ENCODE data around the gene ACP3.
A peak's percentile ranks its signal among the peaks of the same experiment; 100 is the strongest.

The ACP3 gene

GRCh38 chr3:132341746-132342145 lies 24.5 kb downstream of the ACP3 start:
- DNase-seq, result no peak
- Mint-ChIP-seq H3K27me3 (peaks cover 17% of the 10 kb centered on the region), H3K9me3 (no peaks in the 10 kb centered on the region), H3K27ac (no peak overlapping the region), H3K36me3 (ENCODE audit: low read depth) (no peaks in the 10 kb centered on the region), H3K4me3 (no peak overlapping the region), H3K4me1 (ENCODE audit: low read depth) (peaks cover 3% of the 10 kb centered on the region)

- no peaks in the 10 kb centered on the region for H3K9me3 Mint-ChIP-seq
- H3K4me1 Mint-ChIP-seq (ENCODE audit: low read depth), result peaks cover 3% of the 10 kb centered on the region
- no peak for DNase-seq
- no peak overlapping the region for H3K4me3 Mint-ChIP-seq
- H3K27ac Mint-ChIP-seq, result no peak overlapping the region
- no peaks in the 10 kb centered on the region for H3K36me3 Mint-ChIP-seq (ENCODE audit: low read depth)
- peaks cover 17% of the 10 kb centered on the region for H3K27me3 Mint-ChIP-seq
Observed at GRCh38 chr3:132342183-132342582, 25.0 kb downstream of the ACP3 start.

GRCh38 chr3:132342610-132343009 lies 25.4 kb downstream of the ACP3 start:
- H3K9me3 Mint-ChIP-seq, result no peaks in the 10 kb centered on the region
- no peak overlapping the region for H3K27ac Mint-ChIP-seq
- peaks cover 3% of the 10 kb centered on the region for H3K4me1 Mint-ChIP-seq (ENCODE audit: low read depth)
- no peak overlapping the region for H3K4me3 Mint-ChIP-seq
- no peaks in the 10 kb centered on the region for H3K36me3 Mint-ChIP-seq (ENCODE audit: low read depth)
- H3K27me3 Mint-ChIP-seq, result peaks cover 17% of the 10 kb centered on the region
- DNase-seq, result no peak

GRCh38 chr3:132343018-132343612 lies 25.9 kb downstream of the ACP3 start:
- H3K9me3 Mint-ChIP-seq, result no peaks in the 10 kb centered on the region
- H3K36me3 Mint-ChIP-seq (ENCODE audit: low read depth), result no peaks in the 10 kb centered on the region
- DNase-seq, result no peak
- no peak overlapping the region for H3K4me3 Mint-ChIP-seq
- H3K27ac Mint-ChIP-seq, result no peak overlapping the region
- H3K4me1 Mint-ChIP-seq (ENCODE audit: low read depth), result peaks cover 3% of the 10 kb centered on the region
- peaks cover 17% of the 10 kb centered on the region for H3K27me3 Mint-ChIP-seq

- Mint-ChIP-seq H3K4me3 (no peak overlapping the region), H3K27ac (no peak overlapping the region), H3K36me3 (ENCODE audit: low read depth) (no peaks in the 10 kb centered on the region), H3K4me1 (ENCODE audit: low read depth) (peaks cover 3% of the 10 kb centered on the region), H3K9me3 (no peaks in the 10 kb centered on the region), H3K27me3 (peaks cover 15% of the 10 kb centered on the region)
- DNase-seq, result no peak
Observed at GRCh38 chr3:132344666-132345280, 27.6 kb downstream of the ACP3 start.

GRCh38 chr3:132346841-132347736 lies 29.9 kb downstream of the ACP3 start:
- Mint-ChIP-seq H3K27me3 (peaks cover 11% of the 10 kb centered on the region), H3K4me3 (no peak overlapping the region), H3K9me3 (no peaks in the 10 kb centered on the region), H3K4me1 (ENCODE audit: low read depth) (peaks cover 3% of the 10 kb centered on the region), H3K36me3 (ENCODE audit: low read depth) (no peaks in the 10 kb centered on the region), H3K27ac (no peak overlapping the region)
- no peak for DNase-seq

GRCh38 chr3:132347811-132348210 lies 30.6 kb downstream of the ACP3 start:
- Mint-ChIP-seq H3K4me1 (ENCODE audit: low read depth) (peaks cover 4% of the 10 kb centered on the region), H3K9me3 (no peaks in the 10 kb centered on the region), H3K36me3 (ENCODE audit: low read depth) (no peaks in the 10 kb centered on the region), H3K27ac (no peak overlapping the region), H3K4me3 (no peak overlapping the region), H3K27me3 (peaks cover 8% of the 10 kb centered on the region)
- no peak for DNase-seq

- Mint-ChIP-seq H3K4me3 (no peak overlapping the region), H3K4me1 (ENCODE audit: low read depth) (peaks cover 2% of the 10 kb centered on the region), H3K27me3 (peaks cover 2% of the 10 kb centered on the region), H3K9me3 (no peaks in the 10 kb centered on the region), H3K36me3 (ENCODE audit: low read depth) (no peaks in the 10 kb centered on the region), H3K27ac (no peak overlapping the region)
- DNase-seq, result no peak
Observed at GRCh38 chr3:132348531-132348930, 31.3 kb downstream of the ACP3 start.

- Mint-ChIP-seq H3K4me1 (ENCODE audit: low read depth) (peaks cover 2% of the 10 kb centered on the region), H3K4me3 (no peak overlapping the region), H3K27me3 (no peaks in the 10 kb centered on the region), H3K36me3 (ENCODE audit: low read depth) (no peaks in the 10 kb centered on the region), H3K27ac (no peak overlapping the region), H3K9me3 (no peaks in the 10 kb centered on the region)
- DNase-seq, result no peak
Observed at GRCh38 chr3:132350814-132351213, 33.6 kb downstream of the ACP3 start.

GRCh38 chr3:132351222-132351806 lies 34.1 kb downstream of the ACP3 start:
- no peak overlapping the region for H3K4me3 Mint-ChIP-seq
- H3K36me3 Mint-ChIP-seq (ENCODE audit: low read depth), result no peaks in the 10 kb centered on the region
- no peak for DNase-seq
- no peaks in the 10 kb centered on the region for H3K27me3 Mint-ChIP-seq
- peaks cover 2% of the 10 kb centered on the region for H3K4me1 Mint-ChIP-seq (ENCODE audit: low read depth)
- no peaks in the 10 kb centered on the region for H3K9me3 Mint-ChIP-seq
- no peak overlapping the region for H3K27ac Mint-ChIP-seq

GRCh38 chr3:132352556-132353143 lies 35.4 kb downstream of the ACP3 start:
- H3K36me3 Mint-ChIP-seq (ENCODE audit: low read depth), result no peaks in the 10 kb centered on the region
- no peak overlapping the region for H3K4me3 Mint-ChIP-seq
- H3K4me1 Mint-ChIP-seq (ENCODE audit: low read depth), result peaks cover 2% of the 10 kb centered on the region
- no peak overlapping the region for H3K27ac Mint-ChIP-seq
- peak; percentile 56 for DNase-seq
- no peaks in the 10 kb centered on the region for H3K27me3 Mint-ChIP-seq
- no peaks in the 10 kb centered on the region for H3K9me3 Mint-ChIP-seq

- H3K27ac Mint-ChIP-seq, result no peak overlapping the region
- H3K36me3 Mint-ChIP-seq (ENCODE audit: low read depth), result no peaks in the 10 kb centered on the region
- H3K27me3 Mint-ChIP-seq, result peaks cover 3% of the 10 kb centered on the region
- DNase-seq, result no peak
- H3K9me3 Mint-ChIP-seq, result no peaks in the 10 kb centered on the region
- H3K4me1 Mint-ChIP-seq (ENCODE audit: low read depth), result peaks cover 2% of the 10 kb centered on the region
- H3K4me3 Mint-ChIP-seq, result no peak overlapping the region
Observed at GRCh38 chr3:132354916-132355702, 37.9 kb downstream of the ACP3 start.

- Mint-ChIP-seq H3K9me3 (no peaks in the 10 kb centered on the region), H3K27ac (no peak overlapping the region), H3K27me3 (peaks cover 7% of the 10 kb centered on the region), H3K4me3 (no peak overlapping the region), H3K4me1 (ENCODE audit: low read depth) (peaks cover 2% of the 10 kb centered on the region), H3K36me3 (ENCODE audit: low read depth) (no peaks in the 10 kb centered on the region)
- DNase-seq, result no peak
Observed at GRCh38 chr3:132356568-132356967, 39.4 kb downstream of the ACP3 start.

GRCh38 chr3:132360717-132361116 lies 43.5 kb downstream of the ACP3 start:
- DNase-seq, result no peak
- no peaks in the 10 kb centered on the region for H3K9me3 Mint-ChIP-seq
- no peak overlapping the region for H3K27ac Mint-ChIP-seq
- H3K4me1 Mint-ChIP-seq (ENCODE audit: low read depth), result no peaks in the 10 kb centered on the region
- no peaks in the 10 kb centered on the region for H3K36me3 Mint-ChIP-seq (ENCODE audit: low read depth)
- H3K4me3 Mint-ChIP-seq, result no peak overlapping the region
- H3K27me3 Mint-ChIP-seq, result peaks cover 15% of the 10 kb centered on the region
